HG03045 (cell line): Measurements from ENCODE around the gene STARD13.
A peak's percentile ranks its signal among the peaks of the same experiment; 100 is the strongest.

ENCODE experiments used
- ATAC-seq: cut with Tn5 transposase; IDR thresholded peaks from one replicate; pipeline ENCODE4 v1.9.1; 2021; ENCODE audit warnings: mild to moderate bottlenecking, moderate library complexity; ENCODE audit not compliant: unreplicated experiment

The STARD13 gene

DNA sequence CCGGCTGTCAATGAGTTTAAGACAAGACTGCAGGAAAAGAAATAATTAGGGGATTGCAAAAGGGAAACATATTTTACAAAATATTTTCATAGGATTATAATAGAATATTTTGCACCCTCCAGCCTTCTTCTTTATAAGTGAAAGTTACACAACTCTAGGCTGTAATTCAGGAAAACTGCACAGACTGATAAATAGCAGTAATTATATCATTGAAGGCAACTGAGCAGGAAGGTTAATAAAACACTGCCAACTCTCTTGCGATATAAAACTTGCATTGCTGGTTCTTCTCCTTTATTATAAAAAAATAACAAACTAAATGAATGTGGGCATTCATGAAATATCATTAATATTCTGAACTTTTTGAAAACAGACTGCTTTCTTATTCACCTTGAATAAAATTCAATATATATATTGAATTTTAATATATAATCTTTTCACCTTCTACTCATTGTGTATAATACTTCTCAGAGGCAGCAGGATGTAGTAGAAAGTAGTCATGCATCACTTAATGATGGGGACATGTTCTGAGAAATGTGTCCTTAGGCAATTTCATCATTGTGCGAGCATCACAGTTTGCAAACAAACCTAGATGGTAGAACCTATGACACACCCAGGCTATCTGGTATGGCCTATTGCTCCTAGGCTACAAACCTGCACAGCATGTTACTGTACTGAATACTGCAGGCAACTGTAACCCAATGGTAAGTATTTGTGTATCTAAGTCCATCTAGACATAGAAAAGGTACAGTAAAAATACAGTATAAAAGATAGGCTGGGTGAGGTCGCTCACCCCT is 24.9 kb upstream of the STARD13 start:
- ATAC-seq = no peak

DNA sequence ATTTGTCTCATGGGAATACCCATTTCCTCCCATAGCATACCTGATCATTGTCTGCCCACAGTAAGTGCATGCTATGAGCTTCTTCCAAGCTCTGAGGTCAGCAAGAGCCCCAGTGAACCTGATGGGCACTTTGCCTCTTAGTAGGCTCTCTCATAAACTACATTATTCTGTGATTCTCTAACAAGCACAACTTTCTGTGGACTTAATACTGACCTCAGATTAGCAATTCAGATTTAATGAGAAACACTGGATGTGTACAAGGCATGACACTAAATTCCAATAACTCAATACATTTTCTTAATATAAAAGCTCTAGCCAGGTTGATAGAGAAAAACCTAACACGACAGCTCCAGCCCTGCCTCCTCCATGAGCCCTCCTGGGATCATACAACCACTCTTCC is 23.3 kb upstream of the STARD13 start:
- ATAC-seq = no peak

DNA sequence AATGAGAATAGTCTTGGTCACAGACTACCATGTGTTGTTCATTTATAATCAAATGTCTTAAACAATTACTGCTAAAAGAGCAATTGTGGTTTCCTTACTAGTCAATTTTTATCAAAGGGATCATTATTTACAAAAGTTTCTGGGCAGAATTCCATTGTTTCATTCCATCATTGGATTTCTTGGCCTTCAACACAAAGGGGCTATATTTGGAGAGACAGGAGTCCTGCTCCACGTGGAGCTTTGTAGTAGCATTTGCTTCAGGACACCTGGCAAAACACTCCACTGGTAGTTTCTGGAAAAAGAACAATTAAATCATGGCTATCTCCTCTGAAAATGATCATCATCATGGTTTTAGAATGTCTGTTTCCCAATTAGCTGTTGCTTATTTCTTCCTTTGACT is 22.3 kb upstream of the STARD13 start:
- ATAC-seq = no peak

DNA sequence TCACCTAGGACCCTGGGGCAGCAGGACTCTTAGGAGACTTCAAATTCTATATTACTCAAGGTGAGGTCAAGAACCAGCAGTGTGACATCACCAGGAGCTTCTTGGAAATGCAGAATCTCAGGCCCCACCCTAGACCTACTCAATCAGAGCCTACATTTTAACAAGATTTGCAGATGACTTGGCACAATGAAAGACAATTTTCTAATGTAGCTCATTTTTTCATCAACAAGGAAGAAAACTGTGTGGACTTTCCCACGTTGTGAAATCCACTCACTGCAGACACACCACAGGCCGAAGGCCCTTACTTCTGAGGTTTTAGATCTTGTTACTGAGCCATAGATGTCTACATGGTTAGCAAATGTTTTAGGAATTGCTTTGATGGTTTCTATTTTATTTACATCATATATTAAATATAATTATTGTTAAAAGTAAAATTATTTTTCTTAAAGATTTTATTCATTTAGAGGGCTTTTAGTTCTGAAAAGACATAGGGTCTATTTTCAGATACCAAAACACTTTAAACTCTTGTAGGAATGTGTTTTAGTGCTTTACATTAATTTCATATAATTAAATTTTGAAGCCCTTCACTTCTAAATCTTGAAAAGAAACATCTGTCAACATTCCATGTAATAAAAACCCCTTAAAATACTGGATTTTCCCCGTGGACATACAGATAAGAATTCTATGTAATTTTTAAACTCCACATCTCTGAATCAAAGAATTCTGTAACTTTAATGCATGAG is 18.5 kb upstream of the STARD13 start:
- ATAC-seq = no peak

DNA sequence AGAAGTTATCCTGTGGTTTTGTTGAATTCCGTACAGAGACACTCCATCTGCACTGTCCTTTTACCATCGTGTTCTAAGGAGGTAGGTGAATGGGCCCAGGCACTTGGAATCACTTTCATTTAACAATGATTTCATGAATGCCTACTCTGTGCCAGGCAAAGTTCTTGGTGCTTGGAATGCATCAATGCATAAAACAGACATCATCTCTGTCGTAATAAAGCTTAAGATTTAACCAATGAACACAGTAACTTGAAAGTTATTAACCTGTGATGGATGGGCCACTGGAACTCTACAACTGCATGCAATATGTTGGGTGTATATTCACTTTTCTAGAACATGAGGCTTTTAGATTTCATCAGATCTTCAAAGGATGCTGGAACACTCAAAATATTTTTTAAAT is 14.1 kb upstream of the STARD13 start:
- ATAC-seq = no peak

DNA sequence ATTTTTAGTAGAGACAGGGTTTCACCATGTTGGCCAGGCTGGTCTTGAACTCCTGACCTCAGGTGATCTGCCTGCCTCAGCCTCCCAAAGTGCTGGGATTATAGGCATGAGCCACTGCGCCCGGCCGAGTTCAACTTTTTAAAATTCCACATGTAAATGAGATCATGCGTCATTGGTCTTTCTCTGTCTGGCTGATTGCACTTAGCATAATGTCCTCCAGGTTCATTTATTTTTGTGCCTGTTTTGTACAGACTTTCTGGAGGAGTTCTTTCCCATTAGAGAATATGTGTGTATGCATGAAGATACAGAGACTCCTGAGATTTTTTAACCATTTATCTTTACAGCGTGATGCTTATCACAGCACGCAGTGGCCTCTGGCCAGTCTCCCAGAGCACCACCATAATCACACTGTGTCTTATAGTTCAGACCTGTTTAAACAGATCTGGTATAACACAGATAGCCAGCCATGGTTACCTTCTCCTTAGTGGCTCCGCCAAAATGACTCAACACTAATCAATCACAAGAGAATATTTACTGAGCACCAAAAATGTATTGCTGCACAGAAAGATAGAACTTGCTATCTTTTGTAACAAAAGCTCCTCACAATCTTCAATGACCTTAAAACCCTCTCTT is 11.4 kb upstream of the STARD13 start:
- ATAC-seq = no peak

DNA sequence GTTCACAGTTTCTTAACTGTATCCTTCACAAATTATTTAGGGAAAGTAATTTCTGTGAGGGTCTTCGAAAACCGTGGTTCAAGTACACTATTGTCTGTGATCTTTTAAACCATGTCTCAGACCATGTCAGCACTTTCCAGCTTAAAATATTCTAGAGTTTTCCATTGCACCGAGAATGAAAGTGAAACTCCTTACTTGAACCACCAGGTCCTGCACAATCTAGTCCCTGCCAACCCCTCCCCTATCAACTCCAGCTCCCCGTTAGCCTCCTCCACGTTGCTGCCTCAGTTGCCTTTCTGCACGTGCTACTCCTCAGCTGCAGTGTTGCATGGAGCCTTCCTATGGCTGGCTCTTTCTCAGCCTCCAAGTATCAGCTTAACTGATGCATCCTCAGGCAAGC is 7.2 kb upstream of the STARD13 start:
- ATAC-seq = no peak

DNA sequence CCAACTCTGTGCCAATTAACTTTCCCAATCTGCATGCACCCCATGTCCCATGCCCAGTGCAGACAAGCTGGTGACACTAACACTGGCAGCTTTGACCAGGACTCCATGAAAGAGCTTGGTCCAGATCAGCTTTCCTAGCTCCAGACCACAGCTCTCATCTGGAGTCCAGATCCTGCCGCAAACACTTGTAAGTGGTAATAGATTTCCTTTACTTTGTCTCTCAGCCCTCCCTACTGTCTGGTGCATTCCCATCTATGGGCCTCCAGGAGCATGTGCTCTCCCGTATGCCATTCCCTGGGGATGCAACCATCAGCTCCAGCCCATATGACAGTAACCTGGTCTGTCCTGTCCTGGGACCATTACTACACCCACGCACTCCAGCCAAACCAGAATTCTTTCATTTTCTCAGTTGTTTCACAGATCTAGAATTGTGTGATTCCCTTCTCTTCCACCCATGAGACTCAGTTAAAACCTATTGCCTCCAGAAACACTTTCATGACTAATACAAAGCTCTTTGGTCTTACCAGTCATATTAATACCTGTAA is 4.9 kb upstream of the STARD13 start:
- no peak for ATAC-seq

DNA sequence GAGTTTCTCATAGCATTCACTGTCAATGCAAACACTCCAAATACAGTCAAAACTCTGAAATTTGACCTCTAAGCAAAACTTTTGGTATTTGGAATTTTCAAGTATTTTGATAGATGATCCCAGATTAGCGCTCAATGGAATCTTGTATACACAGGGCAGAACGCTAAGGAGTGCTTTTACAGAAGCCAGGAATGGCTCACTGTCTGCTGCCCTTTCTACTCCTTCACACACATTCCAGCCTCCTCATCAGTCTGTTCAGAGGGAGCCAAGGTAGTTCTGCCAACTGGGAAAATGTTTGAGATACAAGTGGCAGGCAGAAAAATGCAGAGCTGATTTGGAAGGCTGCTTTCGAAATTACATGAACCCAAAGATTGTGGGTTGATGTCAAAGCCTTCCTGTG is 4.4 kb upstream of the STARD13 start:
- ATAC-seq = no peak

DNA sequence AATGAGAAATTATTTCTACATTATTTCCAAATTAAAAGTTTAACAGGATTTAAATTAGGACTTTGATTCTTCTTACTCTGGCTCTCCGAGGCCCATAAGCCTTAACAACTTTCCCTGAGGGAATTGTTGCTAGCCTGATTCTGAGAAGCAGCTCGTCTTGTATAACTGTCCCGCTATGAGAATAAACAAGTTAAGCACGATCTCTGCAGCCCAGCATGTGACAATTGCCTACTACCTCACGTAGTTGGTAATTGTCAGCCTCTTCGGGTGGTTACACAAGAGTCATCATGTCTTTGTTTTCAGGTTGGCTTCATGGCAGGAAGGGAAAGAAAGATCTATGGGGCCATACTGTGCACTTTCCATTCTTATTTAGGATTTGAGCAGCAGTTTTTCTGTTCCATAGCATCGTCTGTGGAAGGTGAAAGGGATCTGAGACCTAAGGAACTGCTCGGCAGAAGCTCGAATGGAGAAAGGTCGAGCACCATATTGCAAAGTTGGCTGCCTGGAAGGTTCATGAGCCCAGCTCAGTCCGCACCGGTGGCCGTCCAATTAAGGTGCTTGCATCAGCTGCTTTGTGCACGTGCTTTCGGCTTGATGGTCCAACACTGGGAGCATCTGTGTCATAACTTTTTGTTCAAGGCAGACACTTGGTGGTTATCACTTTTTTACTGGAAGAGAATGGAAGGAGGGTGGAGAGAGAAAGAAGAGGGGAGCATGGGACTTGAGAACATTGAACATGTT is 1.8 kb upstream of the STARD13 start:
- no peak for ATAC-seq

DNA sequence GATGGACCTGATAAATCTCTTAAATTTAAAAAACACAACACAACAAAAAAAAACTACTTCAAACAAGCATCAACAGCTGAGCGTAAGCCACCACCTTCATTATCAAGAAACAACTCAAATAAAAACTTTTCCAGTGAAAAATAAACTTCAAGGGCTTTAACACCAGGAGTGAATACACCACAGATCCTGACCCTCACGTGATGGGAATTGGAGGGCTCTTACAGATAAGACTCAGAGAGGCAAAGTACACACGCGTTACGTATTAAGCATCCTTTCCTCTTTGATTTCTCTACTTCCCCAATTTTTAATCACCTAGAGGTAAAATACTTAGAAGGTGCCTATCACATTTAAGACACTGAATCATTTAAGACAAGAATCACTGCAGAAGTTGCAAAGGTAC is 573 bp upstream of the STARD13 start:
- ATAC-seq = no peak

DNA sequence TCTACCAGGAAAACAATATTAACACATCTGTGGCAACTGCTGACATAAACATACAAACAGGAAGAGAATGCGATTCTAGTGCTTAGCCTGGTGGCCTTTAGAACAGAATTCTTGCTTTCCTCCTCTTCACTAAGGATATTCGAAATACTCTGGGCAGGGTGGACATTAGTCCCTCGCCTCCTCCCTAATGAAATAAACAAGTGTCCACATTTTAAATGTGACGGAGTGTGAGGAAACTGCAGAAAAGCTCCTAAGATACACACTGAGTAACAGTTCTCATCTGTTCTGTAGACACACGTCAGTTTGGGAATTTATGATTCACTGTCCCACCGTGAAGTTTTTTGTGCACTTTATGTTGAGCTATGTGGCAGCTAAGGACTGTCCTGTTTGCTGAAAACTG is 639 bp downstream of the STARD13 start:
- peak; percentile 32 for ATAC-seq

DNA sequence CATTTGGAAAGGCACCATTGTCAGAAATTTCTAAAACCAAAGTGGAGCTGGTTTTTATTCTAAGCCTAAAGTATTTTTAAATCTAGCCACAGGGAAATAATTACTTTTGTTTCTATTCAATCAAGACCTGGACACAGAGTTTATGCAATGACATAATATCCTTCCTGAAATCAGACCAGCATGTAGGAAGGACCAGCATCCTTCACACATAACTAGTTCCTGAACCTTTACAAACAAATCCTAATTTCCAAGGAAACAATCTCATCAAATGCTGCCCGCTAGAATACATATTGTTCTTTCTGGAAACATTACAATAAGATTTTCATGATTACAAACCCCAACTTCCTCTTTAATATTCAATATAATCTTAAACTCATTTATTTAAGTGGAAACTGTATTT is 1.5 kb downstream of the STARD13 start:
- no peak for ATAC-seq

DNA sequence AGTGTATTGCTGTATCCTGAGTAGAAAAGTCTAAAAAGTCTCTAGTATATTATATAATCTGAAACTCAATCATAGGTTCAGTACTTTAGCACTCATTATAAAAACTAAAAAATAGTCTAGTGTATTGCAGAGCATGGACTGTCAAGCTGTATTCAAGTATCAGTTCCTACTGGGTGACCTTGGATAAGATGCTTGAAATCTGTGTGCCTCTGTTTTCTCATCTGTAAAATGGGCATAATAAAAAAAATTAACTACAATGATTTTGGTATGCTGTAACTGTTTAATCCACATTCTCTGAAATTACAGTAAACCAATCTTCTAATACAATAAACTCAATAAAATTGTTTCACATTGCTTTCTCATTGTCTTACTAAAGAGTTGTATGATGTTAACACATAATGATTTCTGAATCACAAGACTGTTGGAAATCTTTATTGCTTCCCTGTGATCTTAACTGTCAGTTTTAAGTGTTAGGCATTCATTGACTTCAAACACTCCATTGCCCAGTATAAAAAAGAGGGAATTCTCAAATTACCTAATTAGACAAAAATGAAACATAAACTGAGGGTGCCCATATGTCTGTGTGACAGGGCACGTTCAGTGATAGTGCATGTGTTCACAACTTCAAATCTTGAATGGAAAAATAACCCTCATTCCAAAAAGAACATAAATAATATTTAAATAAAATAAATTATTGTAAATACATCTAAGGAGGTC is 2.2 kb downstream of the STARD13 start:
- no peak for ATAC-seq

DNA sequence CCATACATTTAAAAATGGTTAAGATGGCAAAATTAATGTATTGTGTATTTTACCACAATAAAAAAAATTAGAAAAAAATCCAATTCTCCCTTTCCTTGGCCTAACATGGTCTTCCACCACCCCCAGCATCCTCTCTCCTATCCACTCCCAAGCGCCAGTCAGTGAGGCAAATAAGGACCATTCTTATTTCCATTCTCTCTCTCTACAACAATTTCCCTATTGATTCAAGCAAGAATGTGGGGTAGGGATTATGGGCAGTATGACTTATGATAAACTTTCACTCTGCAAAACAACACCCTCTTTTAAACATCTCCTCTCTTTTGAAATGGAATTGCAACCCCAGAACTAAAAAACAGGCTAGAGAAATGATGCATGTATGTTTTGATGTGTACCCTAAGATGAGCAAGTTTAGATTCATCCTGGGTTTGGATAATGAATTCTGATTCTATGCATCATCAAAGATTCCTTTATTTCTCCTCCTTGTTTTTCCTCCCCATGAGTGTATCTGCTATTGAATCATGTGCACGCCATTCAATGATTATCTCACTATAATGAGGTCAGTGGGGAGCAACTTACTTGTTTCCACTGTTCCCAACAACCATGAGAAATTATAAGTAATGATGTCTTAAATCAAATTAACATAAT is 3.5 kb downstream of the STARD13 start:
- ATAC-seq = no peak

DNA sequence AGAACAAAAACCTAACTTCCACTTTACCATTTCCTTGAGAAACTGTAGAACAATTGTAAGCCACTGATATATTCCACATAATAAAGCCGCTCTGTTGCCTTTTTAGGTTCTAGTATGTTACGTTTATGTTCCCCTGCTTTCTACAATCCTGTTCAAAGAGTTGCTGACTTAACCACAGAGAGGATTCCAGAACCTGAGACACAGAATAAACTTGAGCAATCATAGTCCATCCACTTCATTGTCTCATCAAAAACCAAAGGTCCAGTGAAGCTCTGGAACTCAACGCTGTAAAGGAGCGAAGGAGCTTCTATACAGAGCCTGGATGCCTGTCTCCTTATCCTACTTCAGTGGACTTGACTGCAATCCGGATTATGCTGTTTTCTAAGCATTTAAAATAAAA is 4.6 kb downstream of the STARD13 start:
- ATAC-seq = no peak

DNA sequence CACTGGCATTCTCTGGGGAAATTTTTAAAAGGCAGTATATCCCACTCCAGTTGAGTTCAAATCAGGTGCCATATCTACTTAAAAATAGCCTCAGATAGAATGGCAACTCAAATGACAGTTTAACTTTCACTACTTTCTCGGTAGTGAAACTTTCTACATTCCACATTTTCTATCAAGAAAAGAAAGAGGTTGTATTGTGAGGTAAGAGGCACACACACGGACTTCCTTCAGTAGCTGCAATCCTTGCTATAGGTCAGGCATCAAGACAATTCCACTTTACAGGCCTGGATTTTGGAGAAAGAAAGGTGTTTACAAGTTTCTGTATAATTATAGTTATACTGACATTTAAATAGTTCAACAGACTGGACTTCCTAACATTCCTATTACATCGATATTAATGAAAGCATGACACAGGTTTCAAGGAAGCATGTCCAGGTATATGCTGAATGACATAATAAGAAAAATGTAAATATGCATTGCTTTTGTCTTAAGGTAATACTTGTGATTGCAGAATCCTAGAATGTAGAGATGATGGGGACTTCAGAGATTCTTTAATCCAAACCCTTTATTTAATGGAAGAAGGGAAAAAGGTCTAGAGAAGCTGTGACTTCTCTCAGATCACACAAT is 5.2 kb downstream of the STARD13 start:
- no peak for ATAC-seq

DNA sequence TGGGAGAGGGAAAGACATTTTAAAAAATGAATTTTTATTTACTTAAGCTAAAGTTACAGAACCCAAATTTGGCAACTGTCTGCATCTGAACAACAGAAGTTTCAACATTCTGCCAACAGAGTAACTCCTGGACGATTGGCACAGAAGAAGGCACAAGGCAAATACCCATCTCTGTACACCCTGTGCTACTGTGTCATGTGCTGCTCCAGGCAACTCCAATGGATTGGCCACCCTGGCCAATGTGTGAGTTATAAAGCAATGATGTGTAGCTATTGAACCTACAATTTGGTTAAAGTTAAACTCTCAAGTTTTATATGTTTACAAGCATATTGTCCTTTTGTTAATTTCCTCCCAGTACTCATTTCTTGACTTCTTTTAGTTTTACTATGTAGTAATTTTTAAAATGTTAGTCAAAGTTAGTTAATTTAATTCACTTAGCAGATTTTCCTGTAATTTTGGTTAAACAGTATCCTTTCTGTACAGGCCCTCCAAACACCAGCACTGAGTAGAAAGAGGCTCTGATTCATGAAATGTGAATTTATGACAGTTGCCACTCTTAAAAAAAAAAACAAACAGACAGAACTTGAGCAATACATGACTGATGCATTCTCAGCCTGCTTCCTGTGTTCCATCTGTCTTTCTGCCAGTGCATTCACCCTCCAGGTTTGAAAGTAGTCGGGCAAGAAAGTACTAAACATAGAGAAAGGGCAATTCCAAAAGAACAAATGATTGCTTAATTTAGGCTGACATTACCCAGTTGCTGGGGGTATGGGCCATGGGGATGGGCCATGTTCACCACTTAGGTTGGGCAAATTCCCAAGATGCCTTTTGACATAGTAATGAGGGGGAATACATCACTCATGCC is 5.9 kb downstream of the STARD13 start:
- ATAC-seq = no peak

DNA sequence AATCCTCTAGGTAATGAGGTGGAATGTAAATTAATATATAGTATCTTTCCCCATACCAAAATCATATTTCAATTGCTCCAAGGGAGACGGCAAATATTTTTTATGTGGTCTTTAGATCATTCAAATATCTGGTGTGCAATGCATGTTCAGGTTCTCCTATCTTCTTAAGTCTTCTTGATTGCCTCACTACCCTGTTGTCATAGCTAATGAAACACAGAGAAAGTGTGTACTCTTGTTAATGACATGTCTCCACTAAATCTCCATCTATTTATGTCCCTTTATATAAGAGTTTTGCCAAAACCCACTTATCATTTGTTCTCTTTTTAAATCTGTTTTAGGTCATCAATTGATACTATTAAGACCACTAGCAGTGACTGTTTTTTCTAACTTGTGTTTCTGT is 6.6 kb downstream of the STARD13 start:
- ATAC-seq = no peak
